Natural killer cell (primary cell): ENCODE results near the gene GSG1L2. TPM values are rescaled to one million over a fixed set of nuclear protein-coding genes. Genes with fewer than 3 reads are reported as not detected.

Experiments used
- ATAC-seq, 3 donors: fragments of 150-1000 bp in 2 of 3; fragments of 200-7000 bp in 1 of 3; cut with Tn5 transposase; 1 replicate in 1 of 3; 2 replicates in 2 of 3; pipeline ENCODE4 v1.10.0; 2021; ENCODE audit warnings: mild to moderate bottlenecking in 2 of 3, moderate library complexity in 2 of 3
- DNase-seq, 2 donors: peaks; one replicate each; pipeline versions ENCODE4 v3.0.0 to v3.0.0-alpha.2; 2013 to 2021; ENCODE audit warnings: mixed read lengths in 1 of 2
- H3K27ac ChIP-seq: one replicate; pipeline ENCODE4 v1.5.1; 2013; ENCODE audit warnings: mild to moderate bottlenecking, low read length
- H3K27me3 ChIP-seq: one replicate; pipeline ENCODE4 v1.6.1; 2013; ENCODE audit warnings: low read length; ENCODE audit not compliant: control insufficient read depth, insufficient read depth
- H3K36me3 ChIP-seq: one replicate; pipeline ENCODE4 v1.6.1; 2013; ENCODE audit warnings: low read length; ENCODE audit not compliant: control insufficient read depth, insufficient read depth
- H3K4me1 ChIP-seq: one replicate; pipeline ENCODE4 v1.6.1; 2013; ENCODE audit warnings: low read length; ENCODE audit not compliant: control insufficient read depth, insufficient read depth
- H3K4me3 ChIP-seq: one replicate; pipeline ENCODE4 v1.5.1; 2013; ENCODE audit warnings: low read length
- H3K9me3 ChIP-seq: one replicate; pipeline ENCODE4 v1.6.1; 2013; ENCODE audit warnings: low read length; ENCODE audit not compliant: control insufficient read depth, insufficient read depth
- H3K27ac Mint-ChIP-seq, 2 donors: one replicate each; pipeline ENCODE4 v1.8.0; 2022; ENCODE audit warnings: mild to moderate bottlenecking in 2 of 2, mixed read lengths in 2 of 2, moderate library complexity in 1 of 2
- H3K27me3 Mint-ChIP-seq, 2 donors: one replicate each; pipeline ENCODE4 v1.8.0; 2022; ENCODE audit warnings: low read depth in 2 of 2, mixed read lengths in 2 of 2
- H3K36me3 Mint-ChIP-seq: one replicate; pipeline ENCODE4 v1.8.0; 2022; ENCODE audit warnings: mixed read lengths
- H3K4me1 Mint-ChIP-seq, 2 donors: one replicate each; pipeline ENCODE4 v1.8.0; 2022; ENCODE audit warnings: mixed read lengths in 2 of 2
- H3K4me3 Mint-ChIP-seq: one replicate; pipeline ENCODE4 v1.8.0; 2022; ENCODE audit warnings: mild to moderate bottlenecking, moderate library complexity, mixed read lengths
- H3K9me3 Mint-ChIP-seq, 2 donors: one replicate each; pipeline ENCODE4 v1.8.0; 2022; ENCODE audit warnings: mixed read lengths in 2 of 2
- CTCF ChIP-seq: fragments of 200-600 bp; IDR thresholded peaks from one replicate; pipeline ENCODE4 v1.8.0; 2022; ENCODE audit warnings: antibody characterized with exemption
- WGBS: methylation state at CpG from one replicate; pipeline ENCODE4 v1.1.7; 2013; ENCODE audit warnings: missing lambda C conversion rate; ENCODE audit not compliant: insufficient coverage; 5-methylcytosine and 5-hydroxymethylcytosine counted together
- intact Hi-C: fragments of 100-400 bp; cut with micrococcal nuclease; formaldehyde crosslinking; loops from one replicate; pipeline ENCODE4 v1.14.2; 2022
- total RNA-seq, 4 donors: library from RNA; stranded (reverse); fragments of 120-200 nt in 1 of 4; gene quantifications; one replicate each; pipeline versions ENCODE4 v1.2.3 to v1.2.4, GENCODE V29; 2013 to 2022

GSG1L2 gene
- total RNA-seq, 3 donors from 2014 or later (not counting 1 experiment from before 2014, with no cell fraction given) = not detected

DNA sequence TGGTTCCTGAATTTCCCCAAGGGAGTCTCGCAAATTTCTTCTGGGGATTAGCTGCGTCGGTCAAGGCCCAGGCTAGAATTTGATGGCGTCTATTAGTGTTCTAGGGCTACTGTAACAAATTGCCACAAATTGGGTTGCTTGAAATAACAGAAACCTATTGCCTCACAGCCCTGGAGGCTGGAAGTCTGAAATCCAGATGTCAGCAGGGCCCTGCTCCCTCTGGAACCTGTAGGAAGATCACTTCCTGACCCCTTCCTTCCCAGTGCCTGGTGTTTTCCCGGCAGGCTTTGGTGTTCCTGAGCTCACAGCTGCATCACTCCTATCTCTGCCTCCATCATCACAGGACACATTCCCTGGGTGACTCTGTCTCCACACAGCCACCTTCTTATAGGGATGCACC is 54.9 kb downstream of the GSG1L2 start:
- 78% methylated on average over 5 of the region's 5 CpGs for WGBS
- Mint-ChIP-seq H3K4me1 (no peaks in the 10 kb centered on the region), H3K27me3 (peaks cover 13 to 22% of the 10 kb centered on the region in 2 donors), H3K36me3 (no peaks in the 10 kb centered on the region), H3K27ac (no peak overlapping the region), H3K9me3 (no peaks in the 10 kb centered on the region), H3K4me3 (no peak overlapping the region)
- DNase-seq (no peak), ATAC-seq (no peak)
- H3K27me3 ChIP-seq = no peaks in the 10 kb centered on the region
- H3K9me3 ChIP-seq = no peaks in the 10 kb centered on the region
- no peak overlapping the region for H3K27ac ChIP-seq
- TF ChIP-seq CTCF = no peak
- no peak overlapping the region for H3K4me3 ChIP-seq
- intact Hi-C loops = no loop called here
- H3K4me1 ChIP-seq = no peaks in the 10 kb centered on the region
- H3K36me3 ChIP-seq = no peaks in the 10 kb centered on the region

DNA sequence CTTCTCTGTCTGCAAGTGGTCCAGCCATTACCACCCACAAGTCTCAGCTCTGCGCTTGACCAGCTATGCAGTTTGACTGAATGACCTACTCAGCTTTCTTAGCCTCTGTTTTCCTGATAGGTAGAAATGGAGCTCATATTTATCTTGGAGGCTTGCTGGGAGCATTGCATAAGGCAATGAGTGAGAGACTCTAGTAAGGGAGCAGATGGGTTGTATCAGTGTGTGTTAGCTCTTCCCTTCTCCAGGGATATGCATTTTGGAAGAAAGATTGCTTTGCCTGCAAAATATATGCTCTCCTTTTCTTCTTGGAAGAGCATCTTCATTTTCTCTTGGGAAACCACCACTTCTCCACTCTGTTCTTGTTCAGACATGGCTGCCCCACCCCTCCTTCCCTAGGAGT is 56.6 kb downstream of the GSG1L2 start:
- intact Hi-C loops = no loop called here
- H3K9me3 Mint-ChIP-seq = no peaks in the 10 kb centered on the region

GRCh38 chr17:9763643-9764042 is 58.2 kb downstream of the GSG1L2 start:
- H3K4me1 Mint-ChIP-seq = no peaks in the 10 kb centered on the region
- H3K27me3 Mint-ChIP-seq = peaks cover 13 to 26% of the 10 kb centered on the region in 2 donors

More for the DNA sequence above, 56.6 kb downstream of the GSG1L2 start:
- Histone ChIP-seq H3K9me3 (no peaks in the 10 kb centered on the region), H3K4me3 (no peak overlapping the region), H3K27ac (no peak overlapping the region), H3K36me3 (no peaks in the 10 kb centered on the region), H3K27me3 (no peaks in the 10 kb centered on the region), H3K4me1 (no peaks in the 10 kb centered on the region)
- 100% methylated on average over 1 of the region's 1 CpG for WGBS
- no peak for DNase-seq
- Mint-ChIP-seq H3K4me3 (no peak overlapping the region), H3K4me1 (no peaks in the 10 kb centered on the region), H3K27ac (no peak overlapping the region), H3K36me3 (no peaks in the 10 kb centered on the region), H3K27me3 (peaks cover 13 to 22% of the 10 kb centered on the region in 2 donors)
- no peak for ATAC-seq
- TF ChIP-seq CTCF = no peak

More at GRCh38 chr17:9763643-9764042, 58.2 kb downstream of the GSG1L2 start:
- no peak for DNase-seq
- Histone ChIP-seq H3K4me3 (no peak overlapping the region), H3K27ac (no peak overlapping the region), H3K36me3 (no peaks in the 10 kb centered on the region), H3K9me3 (no peaks in the 10 kb centered on the region), H3K4me1 (no peaks in the 10 kb centered on the region), H3K27me3 (no peaks in the 10 kb centered on the region)
- ATAC-seq = no peak
- no peaks in the 10 kb centered on the region for H3K36me3 Mint-ChIP-seq
- no peak overlapping the region for H3K27ac Mint-ChIP-seq
- no peak for TF ChIP-seq CTCF
- no peaks in the 10 kb centered on the region for H3K9me3 Mint-ChIP-seq
- WGBS = 59% methylated on average over 4 of the region's 4 CpGs
- no peak overlapping the region for H3K4me3 Mint-ChIP-seq
- intact Hi-C loops = no loop called here
